Fibroblast of the conjunctiva (primary cell): ENCODE data around the gene MADCAM1.
"Not testable (repeated sequence)": the region's sequence is repeated elsewhere in the genome, so short reads cannot be mapped to it uniquely, and the experiment has no call there.

Experiments
- DNase-seq: peaks from one replicate; pipeline ENCODE4 v3.0.0-alpha.2; 2010; ENCODE audit warnings: low read depth

MADCAM1 gene

DNA sequence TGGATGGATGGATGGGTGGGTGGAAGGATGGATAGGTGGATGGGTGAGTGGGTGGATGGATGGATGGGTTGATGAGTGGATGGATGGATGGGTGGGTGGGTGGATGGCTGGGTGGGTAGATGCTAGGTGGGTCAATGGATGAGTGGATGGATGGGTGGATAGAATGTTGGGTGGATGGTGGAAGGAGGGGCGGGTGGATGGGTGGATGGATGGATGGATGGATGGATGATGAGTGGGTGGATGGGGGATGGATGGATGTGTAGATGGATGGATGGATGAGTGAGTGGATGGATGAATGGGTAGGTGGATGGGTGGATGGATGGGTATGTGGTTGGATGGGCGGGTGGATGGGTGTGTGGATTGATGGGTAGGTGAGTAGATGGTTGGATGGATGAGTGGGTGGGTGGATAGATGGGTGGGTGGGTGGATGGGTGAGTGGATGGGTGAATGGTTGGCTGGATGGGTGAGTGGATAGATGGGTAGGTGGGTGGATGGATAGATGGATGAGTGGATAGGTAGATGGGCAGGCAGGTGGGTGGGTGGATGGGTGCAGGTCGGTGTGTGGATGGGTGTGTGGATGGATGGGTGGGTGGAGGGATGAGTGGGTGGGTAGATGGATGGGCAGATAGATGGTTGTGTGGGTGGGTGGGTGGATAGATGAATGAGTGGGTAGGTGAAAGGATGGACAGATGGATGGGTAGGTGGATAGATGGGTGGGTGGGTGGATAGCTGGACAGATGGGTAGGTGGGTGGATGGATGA lies 31.1 kb upstream of the MADCAM1 start:
- DNase-seq: no peak

GRCh38 chr19:467554-467953 lies 28.7 kb upstream of the MADCAM1 start:
- no peak for DNase-seq

DNA sequence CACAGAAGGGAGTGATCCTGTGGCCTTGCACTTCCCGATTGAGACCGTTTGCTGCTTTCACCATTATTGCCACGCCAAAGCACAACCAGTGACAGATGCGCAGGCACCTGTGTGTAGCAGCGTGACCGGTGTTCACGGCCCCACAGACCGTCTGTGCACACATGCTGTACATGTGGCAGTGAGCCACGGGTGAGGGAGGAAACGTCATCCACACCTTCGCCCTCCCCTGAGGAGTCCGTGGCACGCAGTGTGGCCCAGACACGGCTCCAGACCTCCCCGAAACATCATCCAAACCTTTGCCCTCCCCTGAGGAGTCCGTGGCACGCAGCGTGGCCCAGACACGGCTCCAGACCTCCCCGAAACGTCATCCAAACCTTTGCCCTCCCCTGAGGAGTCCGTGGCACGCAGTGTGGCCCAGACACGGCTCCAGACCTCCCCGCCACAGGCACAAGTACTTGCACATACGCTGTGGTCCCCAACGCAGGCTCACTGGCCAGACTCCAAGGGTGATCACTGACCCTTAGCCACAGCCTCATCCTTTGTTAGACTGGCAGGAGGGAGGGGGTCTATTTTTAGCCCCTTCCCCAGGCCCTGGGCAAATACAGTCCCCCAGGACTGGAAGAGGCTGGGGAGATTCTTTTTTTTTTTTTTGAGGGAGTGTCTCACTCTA lies 27.6 kb upstream of the MADCAM1 start:
- no peak for DNase-seq

- no peak for DNase-seq
Observed at GRCh38 chr19:469833-470232, 26.5 kb upstream of the MADCAM1 start.

GRCh38 chr19:470701-471100 lies 25.6 kb upstream of the MADCAM1 start:
- no peak for DNase-seq

GRCh38 chr19:472005-472858 lies 24.1 kb upstream of the MADCAM1 start:
- no peak for DNase-seq

GRCh38 chr19:474126-475078 lies 21.9 kb upstream of the MADCAM1 start:
- DNase-seq: no peak

- no peak for DNase-seq
Observed at GRCh38 chr19:475360-475759, 20.9 kb upstream of the MADCAM1 start.

GRCh38 chr19:478236-478903 lies 17.9 kb upstream of the MADCAM1 start:
- DNase-seq: no peak

- no peak for DNase-seq
Observed at GRCh38 chr19:478976-479375, 17.3 kb upstream of the MADCAM1 start.

GRCh38 chr19:480016-480855 lies 16.1 kb upstream of the MADCAM1 start:
- no peak for DNase-seq

GRCh38 chr19:481100-481499 lies 15.2 kb upstream of the MADCAM1 start:
- not testable (repeated sequence) for DNase-seq

GRCh38 chr19:482186-483041 lies 13.9 kb upstream of the MADCAM1 start:
- no peak for DNase-seq

GRCh38 chr19:483332-484072 lies 12.8 kb upstream of the MADCAM1 start:
- no peak for DNase-seq

DNA sequence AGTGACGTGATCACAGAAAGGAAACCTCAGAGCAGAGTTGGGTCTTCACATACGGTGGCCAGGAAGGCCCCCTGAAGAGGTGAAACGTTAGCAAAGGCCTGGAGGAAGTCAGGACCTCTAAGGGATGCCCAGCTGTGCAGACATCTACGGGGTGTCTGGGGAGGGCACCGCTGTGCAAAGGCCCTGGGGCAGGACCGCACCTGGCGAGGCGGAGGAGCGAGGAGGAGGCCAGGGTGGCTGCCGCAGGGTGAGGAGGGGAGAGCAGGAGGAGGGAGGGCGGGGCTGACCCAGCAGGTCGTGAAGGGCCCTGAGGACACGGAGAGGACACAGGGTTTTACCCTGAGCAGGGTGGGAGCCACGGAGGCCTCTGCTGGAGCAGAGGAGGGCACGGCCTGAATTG lies 11.8 kb upstream of the MADCAM1 start:
- no peak for DNase-seq

- no peak for DNase-seq
Observed at GRCh38 chr19:485077-485476, 11.2 kb upstream of the MADCAM1 start.

GRCh38 chr19:485583-486236 lies 10.6 kb upstream of the MADCAM1 start:
- DNase-seq: no peak
